GM12892 (cell line): ENCODE measurements around the gene CYB5R2.

Source experiments
- POLR2AphosphoS5 ChIP-seq: IDR thresholded peaks from 2 replicates; pipeline ENCODE4 v1.6.1; 2011; ENCODE audit warnings: low read depth, low read length, control low read depth
- TAF1 ChIP-seq: IDR thresholded peaks from 2 replicates; pipeline ENCODE4 v1.6.1; 2011; ENCODE audit warnings: low read depth, mild to moderate bottlenecking, control low read depth, low read length, borderline replicate concordance

- TF ChIP-seq POLR2AphosphoS5 = no peak
- TF ChIP-seq TAF1 = no peak
Measured at GRCh38 chr11:7675631-7676030, 2.3 kb upstream of the CYB5R2 start.
